ENCODE results near the gene FADS1.
A peak's percentile ranks its signal among the peaks of the same experiment; 100 is the strongest.

The FADS1 gene

DNA sequence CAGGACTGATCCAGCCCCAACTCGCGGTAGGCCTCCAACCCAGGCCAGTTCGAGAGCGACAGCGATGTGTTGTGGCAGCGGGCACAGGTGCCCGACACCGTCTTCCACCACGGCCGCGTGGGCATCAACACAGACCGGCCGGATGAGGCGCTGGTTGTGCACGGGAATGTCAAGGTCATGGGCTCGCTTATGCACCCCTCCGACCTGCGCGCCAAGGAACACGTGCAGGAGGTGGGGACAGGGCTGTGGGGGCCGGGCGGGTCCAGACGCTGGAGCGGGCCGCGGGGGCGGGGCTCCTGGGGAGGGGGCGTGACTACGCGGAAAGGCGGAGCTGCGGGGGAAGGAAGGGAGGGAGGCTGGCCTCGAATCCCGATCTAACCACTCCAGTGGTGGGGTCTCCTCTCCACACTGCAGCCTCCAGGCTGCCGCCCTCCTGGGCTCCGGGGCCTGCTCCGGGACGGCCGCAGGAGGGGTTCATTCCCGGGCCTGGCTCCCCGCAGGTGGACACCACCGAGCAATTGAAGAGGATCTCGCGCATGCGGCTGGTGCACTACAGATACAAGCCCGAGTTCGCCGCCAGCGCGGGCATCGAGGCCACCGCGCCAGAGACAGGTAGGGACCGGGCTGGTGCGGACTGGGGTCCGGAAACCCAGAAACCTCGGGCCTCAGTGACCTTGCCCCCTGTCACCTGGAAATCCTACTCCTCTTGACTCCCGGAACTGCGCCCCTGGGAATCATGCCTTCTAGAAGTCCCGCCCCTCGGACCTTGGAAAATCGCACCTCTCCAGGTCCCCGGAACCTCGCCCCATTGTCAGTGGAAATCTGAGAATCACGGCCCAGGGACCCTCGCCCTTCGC is 39.3 kb downstream of the FADS1 start:
- Histone ChIP-seq H3K4me2 (peak overlapping the region; percentile 65 to 90 (median 82)), H3K36me3 (0 out of 22 replicates have a peak, but pooled peaks cover 0 to 3% (median 0%) of the 10 kb centered on the region in 11 experiments), H3K4me3 (peak overlapping the region in 9 of 10 experiments; percentile 21 to 57 (median 31); a peak in 9 of 20 replicates), H3K27me3 (no peaks in the 10 kb centered on the region), H3K9me3 (replicated peaks in 1 of 11) (no peaks in the 10 kb centered on the region), H3K4me1 (peaks cover 18 to 41% (median 31%) of the 10 kb centered on the region in 10 experiments), H3K9ac (peak overlapping the region in 5 of 11 experiments; percentile 13 to 46 (median 29); a peak in 2 of 22 replicates), H4K20me1 (peaks cover 0 to 28% (median 0%) of the 10 kb centered on the region in 11 experiments; a peak in 3 of 22 replicates), H3K27ac (no peak overlapping the region)
- TF ChIP-seq Cebpa-rat (IDR thresholded peaks at IDR 0.05), result no peak

DNA sequence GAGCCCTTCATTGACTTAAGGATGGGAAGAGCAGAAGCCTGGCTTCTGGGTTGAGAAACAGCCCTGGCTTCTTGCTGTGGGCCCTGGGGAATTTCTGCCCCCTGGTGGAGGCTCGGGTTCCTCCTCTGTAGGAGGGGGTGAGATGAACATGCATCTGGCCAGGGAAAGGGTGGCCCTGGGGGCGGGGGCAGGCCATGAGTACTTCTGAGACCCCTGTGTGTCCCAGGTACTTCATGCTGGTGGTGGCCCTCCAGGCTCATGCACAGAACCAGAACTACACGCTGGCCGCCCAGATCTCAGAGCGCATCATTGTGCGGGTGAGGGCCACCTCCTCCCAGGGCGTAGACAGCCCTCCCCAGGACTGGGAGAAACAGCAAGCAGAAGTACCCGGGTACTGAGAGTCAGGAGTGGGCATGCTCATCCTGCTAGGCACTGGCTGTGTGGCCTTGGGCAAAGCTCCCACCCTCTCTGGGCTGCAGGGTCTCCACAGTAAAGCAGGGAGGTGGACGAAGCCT is 40.2 kb downstream of the FADS1 start:
- H4K20me1 ChIP-seq, result peaks cover 0 to 28% (median 0%) of the 10 kb centered on the region in 11 experiments; a peak in 1 of 22 replicates
- no peak overlapping the region for H3K27ac ChIP-seq
- H3K4me3 ChIP-seq, result no peak overlapping the region
- no peaks in the 10 kb centered on the region for H3K9me3 ChIP-seq (replicated peaks in 1 of 11)
- TF ChIP-seq Cebpa-rat (IDR thresholded peaks at IDR 0.05), result no peak
- peaks cover 22 to 46% (median 36%) of the 10 kb centered on the region in 10 experiments for H3K4me1 ChIP-seq
- no peaks in the 10 kb centered on the region for H3K36me3 ChIP-seq
- no peaks in the 10 kb centered on the region for H3K27me3 ChIP-seq
- H3K9ac ChIP-seq, result no peak overlapping the region
- H3K4me2 ChIP-seq, result peak overlapping the region; percentile 65 to 90 (median 82)

DNA sequence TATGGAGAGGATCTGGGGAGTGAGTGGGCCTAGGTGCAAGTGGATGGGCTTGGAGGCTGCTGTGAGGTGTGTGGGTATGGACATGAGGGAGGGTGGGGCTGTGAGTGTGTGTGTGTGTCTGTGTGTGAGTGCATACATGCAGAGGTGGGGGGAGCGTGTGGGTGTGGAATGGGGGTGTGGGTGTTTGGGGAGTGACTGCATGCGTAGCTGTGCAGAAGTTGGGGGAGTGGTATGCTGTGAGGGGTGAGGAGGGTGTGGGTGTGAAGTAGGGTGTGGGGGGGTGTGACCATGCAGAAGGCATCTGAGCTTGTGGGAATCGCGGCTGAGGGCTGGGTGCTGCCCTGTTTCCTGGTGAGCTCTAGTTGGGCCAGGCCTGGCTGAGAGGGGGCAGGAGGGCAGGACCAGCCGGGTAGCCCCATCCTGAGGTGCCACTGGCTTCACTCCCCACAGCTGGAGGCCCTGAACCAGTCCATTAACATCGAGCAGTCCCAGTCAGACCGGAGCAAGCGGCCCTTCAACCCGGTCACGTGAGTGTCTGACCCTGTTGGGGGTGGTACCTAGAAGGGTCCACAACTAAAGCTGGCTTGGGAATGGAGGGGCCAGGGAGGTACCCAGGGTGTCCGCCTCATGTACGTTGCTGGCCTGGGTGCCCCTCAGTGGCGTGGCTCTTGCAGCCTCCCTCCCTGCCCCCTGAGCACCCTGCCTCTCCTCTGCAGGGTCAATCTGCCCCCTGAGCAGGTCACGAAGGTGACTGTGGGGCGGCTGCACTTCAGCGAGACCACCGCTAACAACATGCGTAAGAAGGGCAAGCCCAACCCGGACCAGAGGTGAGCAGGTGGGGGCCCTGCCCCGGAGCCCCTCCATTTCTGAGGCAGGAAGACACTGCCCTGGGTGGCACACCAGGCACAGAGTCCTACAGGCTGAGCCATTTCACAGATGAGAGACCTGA is 40.9 kb downstream of the FADS1 start:
- Histone ChIP-seq H3K36me3 (no peaks in the 10 kb centered on the region), H3K4me3 (no peak overlapping the region), H3K4me2 (peak overlapping the region in 7 of 11 experiments; percentile 1 to 85 (median 78); a peak in 6 of 22 replicates), H3K27ac (no peak overlapping the region), H3K27me3 (no peaks in the 10 kb centered on the region), H3K4me1 (peaks cover 22 to 49% (median 41%) of the 10 kb centered on the region in 10 experiments), H3K9ac (no peak overlapping the region), H4K20me1 (peaks cover 0 to 28% (median 0%) of the 10 kb centered on the region in 11 experiments; a peak in 1 of 22 replicates), H3K9me3 (replicated peaks in 1 of 11) (no peaks in the 10 kb centered on the region)
- TF ChIP-seq Cebpa-rat (IDR thresholded peaks at IDR 0.05), result no peak

DNA sequence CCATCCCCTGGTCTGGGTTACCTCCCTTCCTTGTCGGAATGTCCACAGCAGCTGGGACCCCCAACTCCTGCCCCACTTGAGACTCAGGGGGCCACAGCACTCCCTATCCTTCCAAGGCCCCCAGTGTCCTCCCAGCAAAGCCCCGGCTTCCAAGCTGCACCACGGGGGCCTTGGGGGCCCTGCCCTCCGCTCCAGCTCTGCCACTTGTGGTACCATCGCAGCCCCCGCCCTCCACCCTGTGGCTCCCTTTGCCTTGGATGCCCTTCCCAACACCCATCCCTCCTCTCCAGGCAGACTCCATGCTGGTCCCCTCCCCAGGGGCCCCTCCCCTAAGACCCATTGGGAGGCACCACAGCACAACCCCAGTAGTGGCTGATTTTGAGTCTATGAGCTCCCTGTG is 41.7 kb downstream of the FADS1 start:
- no peaks in the 10 kb centered on the region for H3K36me3 ChIP-seq
- no peaks in the 10 kb centered on the region for H3K9me3 ChIP-seq (replicated peaks in 1 of 11)
- no peak overlapping the region for H3K4me3 ChIP-seq
- H3K9ac ChIP-seq, result no peak overlapping the region
- no peak overlapping the region for H3K27ac ChIP-seq
- peaks cover 22 to 52% (median 42%) of the 10 kb centered on the region in 10 experiments for H3K4me1 ChIP-seq
- H3K4me2 ChIP-seq, result no peak overlapping the region
- H4K20me1 ChIP-seq, result peaks cover 0 to 23% (median 0%) of the 10 kb centered on the region in 11 experiments; a peak in 1 of 22 replicates
- no peak for TF ChIP-seq Cebpa-rat (IDR thresholded peaks at IDR 0.05)
- no peaks in the 10 kb centered on the region for H3K27me3 ChIP-seq

DNA sequence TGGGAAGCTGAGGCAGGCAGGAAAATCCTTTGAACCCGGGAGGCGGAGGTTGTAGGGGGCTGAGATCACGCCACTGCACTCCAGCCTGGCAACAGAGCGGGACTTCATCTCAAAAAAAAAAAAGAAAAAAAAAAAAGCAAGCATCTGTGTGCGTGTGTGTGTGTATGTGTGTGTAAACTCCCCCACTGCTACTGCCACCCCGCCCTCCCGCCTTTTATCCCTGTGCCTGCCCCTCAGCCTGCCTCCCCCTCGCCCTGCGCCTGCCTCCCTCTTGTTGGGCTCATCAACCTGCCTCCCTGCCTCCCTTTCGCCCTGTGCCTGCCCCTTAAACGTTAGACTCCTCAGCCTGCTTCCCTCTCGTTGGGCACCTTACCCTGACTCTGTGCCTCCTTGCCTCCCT is 42.4 kb downstream of the FADS1 start:
- no peak overlapping the region for H3K27ac ChIP-seq
- no peak overlapping the region for H3K4me3 ChIP-seq
- peaks cover 0 to 16% (median 0%) of the 10 kb centered on the region in 11 experiments; a peak in 1 of 22 replicates for H4K20me1 ChIP-seq
- no peaks in the 10 kb centered on the region for H3K9me3 ChIP-seq (replicated peaks in 1 of 11)
- no peak for TF ChIP-seq Cebpa-rat (IDR thresholded peaks at IDR 0.05)
- H3K4me2 ChIP-seq, result no peak overlapping the region
- H3K27me3 ChIP-seq, result no peaks in the 10 kb centered on the region
- no peaks in the 10 kb centered on the region for H3K36me3 ChIP-seq
- H3K4me1 ChIP-seq, result peaks cover 24 to 55% (median 42%) of the 10 kb centered on the region in 10 experiments
- H3K9ac ChIP-seq, result no peak overlapping the region

DNA sequence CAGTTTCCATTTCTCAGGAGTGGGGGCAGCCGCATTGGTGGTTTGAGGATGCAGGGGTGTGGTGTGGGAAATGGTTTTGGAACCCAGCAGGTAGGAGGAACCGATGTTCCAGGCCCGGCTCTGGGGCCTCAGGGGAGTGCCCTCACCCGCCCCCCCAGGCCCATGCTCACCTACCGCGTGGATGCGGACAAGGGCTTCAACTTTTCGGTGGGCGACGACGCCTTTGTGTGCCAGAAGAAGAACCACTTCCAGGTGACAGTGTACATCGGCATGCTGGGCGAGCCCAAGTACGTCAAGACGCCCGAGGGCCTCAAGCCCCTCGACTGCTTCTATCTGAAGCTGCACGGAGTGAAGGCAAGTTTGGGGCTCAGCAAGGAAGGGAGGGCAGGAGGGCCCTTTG is 43.0 kb downstream of the FADS1 start:
- Histone ChIP-seq H3K27ac (no peak overlapping the region), H3K27me3 (no peaks in the 10 kb centered on the region), H3K4me3 (no peak overlapping the region), H3K4me1 (peaks cover 30 to 61% (median 44%) of the 10 kb centered on the region in 10 experiments), H4K20me1 (peaks cover 0 to 10% (median 0%) of the 10 kb centered on the region in 11 experiments; a peak in 1 of 22 replicates), H3K9me3 (replicated peaks in 1 of 11) (no peaks in the 10 kb centered on the region), H3K4me2 (no peak overlapping the region; a peak in 1 of 22 replicates), H3K9ac (no peak overlapping the region), H3K36me3 (no peaks in the 10 kb centered on the region)
- TF ChIP-seq Cebpa-rat (IDR thresholded peaks at IDR 0.05), result no peak

DNA sequence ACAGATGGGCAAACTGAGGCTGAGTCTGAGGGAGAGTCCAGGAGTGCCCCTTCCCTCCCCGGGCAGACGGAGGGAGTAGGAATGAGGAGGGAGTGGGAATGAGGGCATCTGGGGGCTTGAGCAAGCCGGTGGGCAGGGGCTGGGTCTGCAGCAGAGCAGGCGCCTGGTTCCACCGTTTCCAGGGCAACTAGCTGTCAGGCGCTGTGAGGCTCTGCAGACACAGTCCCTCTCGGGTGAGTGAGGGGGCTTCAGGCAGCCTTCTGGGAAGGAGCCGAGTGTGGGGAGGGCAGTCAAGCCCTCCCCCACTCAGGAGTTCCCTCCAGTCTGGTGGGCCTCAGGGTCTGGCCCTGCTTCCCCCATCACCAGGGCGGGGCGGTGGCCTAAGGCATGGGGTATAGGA is 43.4 kb downstream of the FADS1 start:
- Histone ChIP-seq H3K9ac (no peak overlapping the region), H3K4me1 (peaks cover 34 to 65% (median 47%) of the 10 kb centered on the region in 10 experiments), H4K20me1 (peaks cover 0 to 9% (median 0%) of the 10 kb centered on the region in 11 experiments; a peak in 1 of 22 replicates), H3K9me3 (replicated peaks in 1 of 11) (no peaks in the 10 kb centered on the region), H3K36me3 (no peaks in the 10 kb centered on the region), H3K4me3 (no peak overlapping the region), H3K27me3 (no peaks in the 10 kb centered on the region), H3K4me2 (peak overlapping the region in 4 of 11 experiments; percentile 83 to 89 (median 86); a peak in 5 of 22 replicates), H3K27ac (no peak overlapping the region)
- TF ChIP-seq Cebpa-rat (IDR thresholded peaks at IDR 0.05), result no peak

DNA sequence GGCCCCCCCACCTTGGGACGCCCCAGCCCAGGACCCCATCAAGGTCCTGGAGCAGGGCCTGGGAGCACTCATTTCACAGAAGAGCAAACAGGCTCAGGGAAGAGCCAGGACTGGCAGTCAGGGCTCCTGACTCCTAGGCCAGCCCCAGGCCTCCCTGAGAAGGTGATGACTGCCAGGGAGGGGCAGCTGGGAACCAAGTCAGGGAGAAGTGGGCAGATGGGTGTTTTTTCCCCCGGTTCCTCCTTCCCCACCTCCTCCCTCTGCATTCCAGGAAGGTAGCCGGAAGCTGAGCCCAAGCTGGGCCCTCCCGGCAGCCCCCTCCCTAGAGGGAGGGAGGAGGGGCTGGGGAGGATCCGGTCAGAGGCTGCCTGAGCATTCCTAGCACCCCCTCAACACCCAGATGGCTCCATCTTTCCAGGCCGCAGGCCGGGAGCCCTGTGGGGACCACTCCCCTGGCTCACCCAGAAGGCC is 44.8 kb downstream of the FADS1 start:
- peak overlapping the region in 8 of 11 experiments; percentile 29 to 81 (median 49); a peak in 15 of 22 replicates for H3K27ac ChIP-seq

More for the DNA sequence above, 44.8 kb downstream of the FADS1 start:
- Histone ChIP-seq H3K27me3 (no peaks in the 10 kb centered on the region), H3K9ac (peak overlapping the region in 2 of 11 experiments; percentile 24 to 28; a peak in 2 of 22 replicates), H3K4me1 (peaks cover 26 to 56% (median 38%) of the 10 kb centered on the region in 10 experiments), H3K4me3 (no peak overlapping the region), H3K9me3 (replicated peaks in 1 of 11) (no peaks in the 10 kb centered on the region), H3K4me2 (peak overlapping the region in 9 of 11 experiments; percentile 17 to 89 (median 67); a peak in 16 of 22 replicates), H3K36me3 (no peaks in the 10 kb centered on the region), H4K20me1 (peaks cover 0 to 8% (median 0%) of the 10 kb centered on the region in 11 experiments; a peak in 1 of 22 replicates)
- TF ChIP-seq Cebpa-rat (IDR thresholded peaks at IDR 0.05), result no peak

Measured in BLaER1 treated with 17β-estradiol and CSF1 and Interleukin-3, amounts not matched to agents 10 nM and 100 nM (cell line).